ENCODE measurements around the gene FHOD3.

DNA sequence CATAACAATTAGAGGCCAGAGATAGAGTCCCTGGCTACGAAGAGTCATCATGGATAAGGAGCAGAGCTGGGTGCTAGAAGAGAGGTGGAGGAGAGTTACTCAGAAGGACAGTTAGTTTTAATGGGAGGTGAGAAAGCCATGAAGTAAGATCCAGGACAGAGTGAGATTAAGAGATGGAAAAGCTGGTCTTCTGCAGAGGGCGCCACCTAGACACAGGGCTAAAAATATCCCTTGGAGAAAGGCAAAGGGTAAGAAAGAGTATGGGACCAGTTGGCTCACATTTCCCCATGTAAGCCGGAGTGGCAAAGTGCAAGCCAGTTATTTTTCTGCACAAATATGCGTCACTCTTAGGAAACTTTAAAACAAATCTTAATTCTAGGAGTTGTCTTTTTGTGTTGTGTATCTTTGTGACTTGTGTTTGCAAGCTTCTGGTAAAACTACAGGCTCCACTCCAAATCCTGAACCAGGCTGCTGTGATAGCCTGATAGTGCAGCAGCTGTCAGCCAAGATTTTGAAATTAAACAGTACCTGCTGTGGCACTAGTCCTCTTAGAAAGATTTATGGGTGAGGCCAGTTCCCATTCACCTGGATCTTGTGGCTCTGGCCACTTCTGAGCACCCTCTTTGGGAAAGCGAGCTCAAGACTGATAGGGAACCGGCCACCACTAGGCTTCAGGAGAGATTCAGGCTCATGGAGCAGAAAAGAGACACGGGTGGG is 327.1 kb downstream of the FHOD3 start:
- TF ChIP-seq, protein P1, sequence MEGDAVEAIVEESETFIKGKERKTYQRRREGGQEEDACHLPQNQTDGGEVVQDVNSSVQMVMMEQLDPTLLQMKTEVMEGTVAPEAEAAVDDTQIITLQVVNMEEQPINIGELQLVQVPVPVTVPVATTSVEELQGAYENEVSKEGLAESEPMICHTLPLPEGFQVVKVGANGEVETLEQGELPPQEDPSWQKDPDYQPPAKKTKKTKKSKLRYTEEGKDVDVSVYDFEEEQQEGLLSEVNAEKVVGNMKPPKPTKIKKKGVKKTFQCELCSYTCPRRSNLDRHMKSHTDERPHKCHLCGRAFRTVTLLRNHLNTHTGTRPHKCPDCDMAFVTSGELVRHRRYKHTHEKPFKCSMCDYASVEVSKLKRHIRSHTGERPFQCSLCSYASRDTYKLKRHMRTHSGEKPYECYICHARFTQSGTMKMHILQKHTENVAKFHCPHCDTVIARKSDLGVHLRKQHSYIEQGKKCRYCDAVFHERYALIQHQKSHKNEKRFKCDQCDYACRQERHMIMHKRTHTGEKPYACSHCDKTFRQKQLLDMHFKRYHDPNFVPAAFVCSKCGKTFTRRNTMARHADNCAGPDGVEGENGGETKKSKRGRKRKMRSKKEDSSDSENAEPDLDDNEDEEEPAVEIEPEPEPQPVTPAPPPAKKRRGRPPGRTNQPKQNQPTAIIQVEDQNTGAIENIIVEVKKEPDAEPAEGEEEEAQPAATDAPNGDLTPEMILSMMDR (IDR thresholded peaks at IDR 0.05), result no peak
- no peak for TF ChIP-seq POLR2A (IDR thresholded peaks at IDR 0.05)

Measured in uterus (tissue), 2 donors.